Pancreas (tissue), 10 donors: ENCODE data around the gene PRSS27. TPM values are rescaled to one million over a fixed set of nuclear protein-coding genes. Genes with fewer than 3 reads are reported as not detected.

Source experiments
- ATAC-seq, 4 donors: fragments of 200-7000 bp; cut with Tn5 transposase; one replicate each; pipeline versions ENCODE4 v1.8.0 to v1.9.1; 2020; ENCODE audit warnings: mild to moderate bottlenecking in 4 of 4, moderate library complexity in 4 of 4
- DNase-seq, 6 donors: peaks; one replicate each; pipeline ENCODE4 v3.0.0-alpha.2; 2020
- FAIRE-seq: peaks from 2 replicates; lab custom pipeline; 2012; peaks lifted over from hg19 to GRCh38; lab: Jason Lieb, UNC
- H3K27ac ChIP-seq, 4 donors: fragments of 200-600 bp; sonication (generic); 1 replicate in 3 of 4; 2 replicates in 1 of 4; pipeline versions ENCODE4 v1.5.0 to v1.8.0; 2020
- H3K27me3 ChIP-seq, 4 donors: fragments of 200-600 bp; one replicate each; pipeline ENCODE4 v1.8.0; 2021
- H3K36me3 ChIP-seq, 3 donors: fragments of 200-600 bp; sonication (generic) in 1 of 3; one replicate each; pipeline versions ENCODE4 v1.5.0 to v1.8.0; 2020 to 2021
- H3K4me1 ChIP-seq, 3 donors: fragments of 200-600 bp; one replicate each; pipeline ENCODE4 v1.8.0; 2021
- H3K4me3 ChIP-seq, 4 donors: fragments of 200-600 bp; sonication (generic) in 2 of 4; one replicate each; pipeline versions ENCODE4 v1.5.0 to v1.8.0; 2020 to 2021
- H3K9me3 ChIP-seq, 4 donors: fragments of 200-600 bp; one replicate each; pipeline ENCODE4 v1.8.0; 2021
- CTCF ChIP-seq, 4 donors: fragments of 200-600 bp; sonication (generic) in 3 of 4; IDR thresholded peaks; one replicate each; pipeline versions ENCODE4 v1.5.0 to v1.8.0; 2021; ENCODE audit warnings: antibody characterized with exemption in 4 of 4
- WGBS, 2 donors: extraction: QIAGEN DNeasy Blood & Tissue Kit; methylation state at CpG; one replicate each; pipeline ENCODE4 v1.1.7; 2013; 5-methylcytosine and 5-hydroxymethylcytosine counted together
- intact Hi-C, 3 donors: fragments of 100-400 bp; cut with DNase I; formaldehyde crosslinking; loops; one replicate each; pipeline versions ENCODE4 v1.11.1 to v1.14.2; 2022
- polyA plus RNA-seq, 2 donors: library from polyadenylated mRNA; stranded (reverse); fragments of 200-250 nt; gene quantifications; one replicate each; pipeline ENCODE4 v1.2.3, GENCODE V29; 2013
- total RNA-seq, 6 donors: library from RNA; stranded (reverse); fragmentation: NEBNext Ultra II Directional in 4 of 6; extraction: Animal tissue kit (Norgen Biotek cat#: 25700) in 4 of 6; gene quantifications; one replicate each; pipeline versions ENCODE4 v1.2.1 to v1.2.4, GENCODE V29; 2021 to 2023
- donor health status: healthy with polysubstance abuse.
- donor health status: DM: no; HTN: no; CAD: no; lungs with moderate emphysema.
- donor health status: DM: no; HTN: no; CAD: no.
- donor health status: control.
- donor health status: control.
- donor health status: Bipolar disorder and iron deficiency.
- donor health status: DM: yes; HTN: yes; CAD: no.
- donor health status: DM: no; HTN: no; CAD: no.
- donor health status: DM: no; HTN: no; CAD: no.
- donor health status: DM: yes; HTN: yes; CAD: no.

The PRSS27 gene
- total and polyA plus RNA-seq, 8 donors = 0.22 to 2.1 (median 0.56) TPM

- Histone ChIP-seq H3K9me3 (no peaks in the 10 kb centered on the region), H3K4me3 (no peak overlapping the region), H3K36me3 (peaks cover 0 to 39% (median 14%) of the 10 kb centered on the region in 3 donors), H3K4me1 (no peaks in the 10 kb centered on the region), H3K27me3 (no peaks in the 10 kb centered on the region), H3K27ac (no peak overlapping the region)
- TF ChIP-seq CTCF (IDR thresholded peaks at IDR 0.05) = no peak
- FAIRE-seq (no peak), ATAC-seq (no peak), DNase-seq (peak in 2 of 6 donors; percentile 28 to 70)
- intact Hi-C loops = no loop called here
- WGBS, 2 donors = 93 to 95% methylated on average over 33 of the region's 33 CpGs
Measured at GRCh38 chr16:2704166-2704982, 15.7 kb downstream of the PRSS27 start.

GRCh38 chr16:2702871-2703745 lies 16.9 kb downstream of the PRSS27 start:
- Histone ChIP-seq H3K4me3 (no peak overlapping the region), H3K27ac (no peak overlapping the region), H3K27me3 (no peaks in the 10 kb centered on the region), H3K9me3 (no peaks in the 10 kb centered on the region), H3K36me3 (peaks cover 0 to 39% (median 14%) of the 10 kb centered on the region in 3 donors), H3K4me1 (no peaks in the 10 kb centered on the region)
- intact Hi-C loops = no loop called here
- WGBS, 2 donors = 83 to 86% methylated on average over 28 of the region's 28 CpGs
- no peak for FAIRE-seq
- peak in 2 of 6 donors; percentile 27 to 67 for DNase-seq
- no peak for TF ChIP-seq CTCF (IDR thresholded peaks at IDR 0.05)
- ATAC-seq = peak in 1 of 4 donors; percentile 55

GRCh38 chr16:2702438-2702825 lies 17.6 kb downstream of the PRSS27 start:
- H3K36me3 ChIP-seq = peaks cover 0 to 34% (median 10%) of the 10 kb centered on the region in 3 donors
- peak in 2 of 6 donors; percentile 24 to 70 for DNase-seq
- intact Hi-C loops = no loop called here
- H3K9me3 ChIP-seq = no peaks in the 10 kb centered on the region
- no peak for FAIRE-seq
- no peak for ATAC-seq
- TF ChIP-seq CTCF (IDR thresholded peaks at IDR 0.05) = no peak
- no peaks in the 10 kb centered on the region for H3K4me1 ChIP-seq
- H3K27me3 ChIP-seq = no peaks in the 10 kb centered on the region
- no peak overlapping the region for H3K4me3 ChIP-seq
- WGBS, 2 donors = 95 to 98% methylated on average over 13 of the region's 13 CpGs
- no peak overlapping the region for H3K27ac ChIP-seq

- TF ChIP-seq CTCF (IDR thresholded peaks at IDR 0.05) = no peak
- H3K36me3 ChIP-seq = peaks cover 0 to 34% (median 10%) of the 10 kb centered on the region in 3 donors
- DNase-seq = peak in 2 of 6 donors; percentile 10 to 52
- no peak overlapping the region for H3K4me3 ChIP-seq
- no peak for ATAC-seq
- H3K27ac ChIP-seq = no peak overlapping the region
- FAIRE-seq = no peak
- intact Hi-C loops = no loop called here
- H3K4me1 ChIP-seq = no peaks in the 10 kb centered on the region
- no peaks in the 10 kb centered on the region for H3K27me3 ChIP-seq
- WGBS, 2 donors = 94% methylated on average over 26 to 29 of the region's 29 CpGs
- H3K9me3 ChIP-seq = no peaks in the 10 kb centered on the region
Measured at GRCh38 chr16:2701713-2702437, 18.1 kb downstream of the PRSS27 start.
